SK-N-MC (cell line): ENCODE measurements around the gene LRRC4C.

Experiments used
- EZH2 ChIP-seq: fragments of 200-600 bp; sonication (generic); IDR thresholded peaks from one replicate; pipeline ENCODE4 v1.6.1; 2017; ENCODE audit warnings: antibody characterized with exemption
- POLR2AphosphoS5 ChIP-seq: IDR thresholded peaks from 2 replicates; pipeline ENCODE4 v1.6.1; 2012; ENCODE audit warnings: mild to moderate bottlenecking, low read depth, low read length, borderline replicate concordance

DNA sequence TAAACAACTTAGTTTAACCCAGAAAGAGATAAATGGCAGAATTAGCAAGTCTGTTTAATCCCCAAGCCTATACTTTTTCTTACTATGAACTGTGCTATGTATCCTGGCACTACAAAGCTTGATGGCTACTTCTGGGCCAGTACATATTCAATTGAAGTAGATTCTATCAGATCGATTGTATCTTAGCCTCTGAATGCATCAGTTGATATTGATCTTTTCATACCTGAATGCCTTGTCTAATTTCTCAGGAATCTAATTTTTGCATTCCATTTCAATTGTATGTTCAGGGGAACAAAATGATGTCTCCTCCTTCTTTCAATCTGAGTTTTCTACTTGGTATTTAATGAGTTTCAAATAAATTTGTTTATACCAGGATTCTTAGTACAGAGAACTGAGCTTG, 1137.9 kb downstream of the LRRC4C start:
- TF ChIP-seq POLR2AphosphoS5 = no peak
- TF ChIP-seq EZH2 = no peak
